IMR-90 (cell line): ENCODE measurements around the gene CTAG1A. TPM values are rescaled to one million over a fixed set of nuclear protein-coding genes. Genes with fewer than 3 reads are reported as not detected.
"Not testable (repeated sequence)": the region's sequence is repeated elsewhere in the genome, so short reads cannot be mapped to it uniquely, and the experiment has no call there.

Source experiments
- ATAC-seq: fragments of 200-7000 bp; cut with Tn5 transposase; 2 replicates; pipeline ENCODE4 v1.9.1; 2020; ENCODE audit warnings: low read depth, mild to moderate bottlenecking, moderate library complexity
- BruUV-seq: library from RNA; stranded (reverse); fragments of 400-500 nt; replicated peaks from 2 replicates; lab custom pipeline; 2021; lab: Mats Ljungman, UMichigan
- CTCF ChIA-PET: fragments of 300-600 bp; formaldehyde crosslinking; extraction: SDS; loops from one replicate; lab custom pipeline; 2021; ENCODE audit warnings: antibody characterized with exemption; lab: Yijun Ruan, JAX
- POLR2A ChIA-PET: fragments of 300-600 bp; sonication (Branson Sonifier 250); formaldehyde crosslinking; loops from one replicate; lab custom pipeline; 2022; ENCODE audit warnings: antibody characterized with exemption; ENCODE audit not compliant: unreplicated experiment; lab: Charles Lee
- DNase-seq: peaks from one replicate; pipeline ENCODE4 v3.0.0; 2013
- H2AFZ ChIP-seq: replicated peaks from 2 replicates; pipeline ENCODE3; 2013; ENCODE audit warnings: low read length, mild to moderate bottlenecking; ENCODE audit not compliant: poor library complexity
- H2AK5ac ChIP-seq: 2 replicates; pipeline ENCODE4 v1.6.1; 2013; ENCODE audit warnings: low read depth, low read length, inconsistent platforms
- H2AK9ac ChIP-seq: replicated peaks from 2 replicates; pipeline ENCODE3; 2013; ENCODE audit warnings: mild to moderate bottlenecking, low read depth, low read length, moderate library complexity; ENCODE audit not compliant: poor library complexity
- H2BK120ac ChIP-seq: 2 replicates; pipeline ENCODE4 v1.6.1; 2013; ENCODE audit warnings: low read depth, low read length, inconsistent platforms
- H2BK15ac ChIP-seq: 3 replicates; pipeline ENCODE4 v1.6.1; 2013; ENCODE audit warnings: low read depth, low read length, inconsistent platforms
- H2BK20ac ChIP-seq: 2 replicates; pipeline ENCODE4 v1.6.1; 2013; ENCODE audit warnings: low read depth, mild to moderate bottlenecking, inconsistent platforms, low read length, moderate library complexity
- H2BK5ac ChIP-seq: 2 replicates; pipeline ENCODE4 v1.6.1; 2013; ENCODE audit warnings: mild to moderate bottlenecking, low read depth, low read length, inconsistent platforms; ENCODE audit not compliant: poor library complexity, severe bottlenecking
- H3K14ac ChIP-seq: replicated peaks from 2 replicates; pipeline ENCODE4 v1.6.1; 2013; ENCODE audit warnings: low read depth, low read length, inconsistent platforms
- H3K18ac ChIP-seq: 2 replicates; pipeline ENCODE4 v1.6.1; 2013; ENCODE audit warnings: low read depth, low read length, control low read depth
- H3K23ac ChIP-seq: 2 replicates; pipeline ENCODE4 v1.6.1; 2013; ENCODE audit warnings: low read depth, low read length, inconsistent platforms
- H3K27ac ChIP-seq: 2 replicates; pipeline ENCODE4 v1.5.1; 2013; ENCODE audit warnings: mild to moderate bottlenecking, control low read depth, low read length; ENCODE audit not compliant: insufficient read depth
- H3K27me3 ChIP-seq: 2 replicates; pipeline ENCODE4 v1.6.1; 2013; ENCODE audit warnings: low read length; ENCODE audit not compliant: control insufficient read depth, insufficient read depth
- H3K36me3 ChIP-seq: 2 replicates; pipeline ENCODE4 v1.6.1; 2013; ENCODE audit warnings: low read length, mixed read lengths; ENCODE audit not compliant: control insufficient read depth, insufficient read depth
- H3K4ac ChIP-seq: 2 replicates; pipeline ENCODE4 v1.6.1; 2013; ENCODE audit warnings: low read depth, low read length, inconsistent platforms
- H3K4me1 ChIP-seq: 2 replicates; pipeline ENCODE4 v1.6.1; 2013; ENCODE audit warnings: low read length, mixed read lengths; ENCODE audit not compliant: control insufficient read depth, insufficient read depth
- H3K4me2 ChIP-seq: 2 replicates; pipeline ENCODE4 v1.6.1; 2013; ENCODE audit warnings: low read depth, mild to moderate bottlenecking, control low read depth, low read length, moderate library complexity
- H3K4me3 ChIP-seq: 2 replicates; pipeline ENCODE4 v1.5.1; 2013; ENCODE audit warnings: low read depth, mild to moderate bottlenecking, control low read depth, low read length, moderate library complexity; ENCODE audit not compliant: insufficient read depth
- H3K56ac ChIP-seq: 2 replicates; pipeline ENCODE4 v1.6.1; 2013; ENCODE audit warnings: low read length, inconsistent platforms; ENCODE audit not compliant: insufficient read depth; ENCODE audit errors: extremely low read depth
- H3K79me1 ChIP-seq, 2 experiments: 2 replicates each; pipeline ENCODE4 v1.6.1; 2013; ENCODE audit warnings: low read length in 2 of 2, inconsistent platforms in 1 of 2, low read depth in 1 of 2
- H3K9ac ChIP-seq: 2 replicates; pipeline ENCODE4 v1.6.1; 2013; ENCODE audit warnings: low read depth, low read length, control low read depth
- H3K9me1 ChIP-seq: 2 replicates; pipeline ENCODE4 v1.6.1; 2013; ENCODE audit warnings: low read length, inconsistent platforms; ENCODE audit not compliant: insufficient read depth
- H3K9me3 ChIP-seq: 2 replicates; pipeline ENCODE4 v1.6.1; 2013; ENCODE audit warnings: low read length; ENCODE audit not compliant: control insufficient read depth, insufficient read depth
- H4K20me1 ChIP-seq: 2 replicates; pipeline ENCODE4 v1.6.1; 2013; ENCODE audit warnings: low read length, inconsistent platforms; ENCODE audit not compliant: insufficient read depth
- H4K5ac ChIP-seq: 2 replicates; pipeline ENCODE4 v1.6.1; 2013; ENCODE audit warnings: mild to moderate bottlenecking, low read depth, low read length, control low read depth
- H4K8ac ChIP-seq, 2 experiments: 2 replicates each; pipeline ENCODE4 v1.6.1; 2013; ENCODE audit warnings: low read depth in 2 of 2, low read length in 2 of 2, control low read depth in 1 of 2, inconsistent platforms in 1 of 2
- H4K91ac ChIP-seq: 2 replicates; pipeline ENCODE4 v1.6.1; 2013; ENCODE audit warnings: low read depth, low read length, inconsistent platforms; ENCODE audit not compliant: insufficient read depth
- WGBS, 2 experiments: methylation state at CpG; one replicate each; pipeline versions ENCODE4 v1.1.5 to v1.1.7; 2013; ENCODE audit warnings: missing lambda C conversion rate in 2 of 2; ENCODE audit not compliant: insufficient read length in 1 of 2; ENCODE audit errors: extremely low coverage in 2 of 2; 5-methylcytosine and 5-hydroxymethylcytosine counted together
- dilution Hi-C: fragments of 300-500 bp; cut with HindIII; formaldehyde crosslinking; loops from one replicate; pipeline ENCODE4 v1.14.3; 2018; ENCODE audit warnings: low sequenced_read_pairs; ENCODE audit not compliant: unreplicated experiment
- in situ Hi-C: fragments of 300-500 bp; cut with MboI; formaldehyde crosslinking; loops from 3 replicates; pipeline ENCODE4 v1.14.3; 2019; ENCODE audit warnings: low sequenced_read_pairs, inconsistent platforms, mixed read lengths
- intact Hi-C: fragments of 100-400 bp; cut with micrococcal nuclease; formaldehyde crosslinking; loops from 2 replicates; pipeline ENCODE4 v1.10.0; 2022
- polyA plus RNA-seq, 3 experiments: library from polyadenylated mRNA; depleted of rRNA; stranded (reverse); fragments of >200 nt; gene quantifications; 2 replicates each; pipeline ENCODE4 v1.2.3, GENCODE V29; 2012; ENCODE audit warnings: low replicate concordance in 1 of 3
- total RNA-seq: library from RNA; depleted of rRNA; stranded (reverse); fragments of >200 nt; gene quantifications from 2 replicates; pipeline ENCODE4 v1.2.3, GENCODE V29; 2012

CTAG1A gene
- total and polyA plus RNA-seq, 2 of the 4 experiments (the other 2 are of a cell fraction), result not detected

DNA sequence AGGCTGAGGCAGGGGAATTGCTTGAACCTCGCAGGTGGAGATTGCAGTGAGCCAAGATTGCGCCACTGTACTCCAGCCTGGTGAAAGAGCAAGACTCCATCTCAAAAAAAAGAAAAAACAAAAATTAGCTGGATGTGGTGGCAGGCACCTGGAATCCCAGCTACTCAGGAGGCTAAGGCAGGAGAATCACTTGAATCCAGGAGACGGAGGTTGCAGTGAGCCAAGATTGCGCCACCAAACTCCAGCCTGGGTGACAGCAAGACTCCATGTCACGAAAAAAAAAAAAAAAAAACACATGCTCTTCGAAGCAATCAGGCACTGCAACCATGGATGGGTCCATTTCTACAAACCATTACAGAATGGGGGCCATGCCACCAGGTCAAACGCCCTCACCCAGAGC is 44.6 kb upstream of the CTAG1A start:
- peak overlapping the region; percentile 99 for H2AK5ac ChIP-seq
- H3K27ac ChIP-seq, H2BK20ac ChIP-seq, H3K9ac ChIP-seq, dilution Hi-C loops, H3K18ac ChIP-seq, intact Hi-C loops, BruUV-seq, H3K56ac ChIP-seq, ATAC-seq, H3K4me3 ChIP-seq, H3K27me3 ChIP-seq, H3K9me3 ChIP-seq, DNase-seq, H2AK9ac ChIP-seq, H3K4me2 ChIP-seq, H3K23ac ChIP-seq, H2AFZ ChIP-seq, POLR2A ChIA-PET, H2BK5ac ChIP-seq, H4K8ac ChIP-seq: not testable (repeated sequence)
- CTCF ChIA-PET, result interaction anchor here (1.6 kb wide), 1 partner anchor 141 kb away, joined by 3 read pairs; no protein-coding TSS in a partner anchor
- peaks cover 45% of the 10 kb centered on the region for H3K36me3 ChIP-seq
- H3K9me1 ChIP-seq, result peaks cover 19% of the 10 kb centered on the region
- peak overlapping the region; percentile 99; the same call in 1 of the 2 replicates for H4K91ac ChIP-seq
- H2BK15ac ChIP-seq, result peak overlapping the region; percentile 96; the same call in 1 of the 3 replicates
- peaks cover 8 to 52% of the 10 kb centered on the region in 2 experiments; a peak in 3 of 4 replicates for H3K79me1 ChIP-seq
- 0 out of 2 replicates have a peak overlapping the region, but pooled peaks have one; percentile 98 for H3K14ac ChIP-seq
- peaks cover 23% of the 10 kb centered on the region for H3K4me1 ChIP-seq
- H3K4ac ChIP-seq, result peak overlapping the region; percentile 100
- peak overlapping the region; percentile 100; the same call in 1 of the 2 replicates for H2BK120ac ChIP-seq
- in situ Hi-C loops, result loop anchor here (25.0 kb wide), 1 partner anchor 1578 kb away; no protein-coding TSS in a partner anchor
- peaks cover 11% of the 10 kb centered on the region; the same call in 1 of the 2 replicates for H4K20me1 ChIP-seq
- H4K5ac ChIP-seq, result 0 out of 2 replicates have a peak overlapping the region, but pooled peaks have one; percentile 63
- 64% methylated on average over 3 of the region's 7 CpGs; no CpG with 5 or more reads in 1 of the 2 experiments for WGBS, 2 experiments
